ENCODE results near the gene CCL13. TPM values are rescaled to one million over a fixed set of nuclear protein-coding genes. Genes with fewer than 3 reads are reported as not detected.

CCL13 gene
- polyA plus RNA-seq (2013, experiment 1 of 2), result not detected
- not detected for polyA plus RNA-seq (2013, experiment 2 of 2)

DNA sequence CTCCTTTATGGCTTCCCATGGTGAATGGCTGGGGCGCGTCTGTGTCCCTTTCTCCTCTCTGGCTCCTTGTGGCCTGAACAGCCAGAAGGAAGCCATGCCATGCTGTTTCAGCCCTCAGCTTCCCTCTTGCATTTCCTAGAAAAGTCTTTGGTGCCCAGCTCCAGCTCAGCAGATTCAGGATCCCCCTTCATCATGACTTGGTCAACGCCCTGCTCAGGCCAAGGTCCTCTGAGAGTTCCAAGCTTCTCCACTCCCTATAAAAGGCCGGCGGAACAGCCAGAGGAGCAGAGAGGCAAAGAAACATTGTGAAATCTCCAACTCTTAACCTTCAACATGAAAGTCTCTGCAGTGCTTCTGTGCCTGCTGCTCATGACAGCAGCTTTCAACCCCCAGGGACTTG lies at the start of gene CCL13:
TSS of gene CCL13 (plus strand) at position 287 of the 400 bp plus-strand sequence. CDS start at position 334, 47 bp downstream.
- Histone ChIP-seq H3K9me3 (replicated peaks in 1 of 2; ENCODE audit: control insufficient read depth in 2 of 2, insufficient read depth in 1 of 2, low read depth in 1 of 2, low read length in 2 of 2) (no peaks in the 10 kb centered on the region), H3K4ac (ENCODE audit: low read length) (no peak within 1 kb of the TSS), H3K27me3 (ENCODE audit: control insufficient read depth in 3 of 3, insufficient read depth in 3 of 3, low read depth in 1 of 3, low read length in 3 of 3) (no peaks in the 10 kb centered on the region), H2BK12ac (ENCODE audit: low read length) (no peak within 1 kb of the TSS), H3K23ac (ENCODE audit: low read depth, low read length, poor library complexity) (no peak within 1 kb of the TSS), H3K4me1 (ENCODE audit: control insufficient read depth in 2 of 2, insufficient read depth in 1 of 2, low read depth in 1 of 2, low read length in 2 of 2) (no peaks in the 10 kb centered on the region), H3K18ac (ENCODE audit: low read length) (no peak within 1 kb of the TSS), H2AFZ (ENCODE audit: low read length) (no peak within 1 kb of the TSS), H4K91ac (ENCODE audit: low read depth, low read length, poor library complexity) (no peak within 1 kb of the TSS), H2AK5ac (ENCODE audit: low read depth, low read length) (no peak within 1 kb of the TSS), H3K27ac (replicated peaks; ENCODE audit: low read length) (no peak within 1 kb of the TSS), H3K9ac (ENCODE audit: low read depth, low read length, poor library complexity) (no peak within 1 kb of the TSS), H2BK15ac (ENCODE audit: low read length) (no peak within 1 kb of the TSS), H3K79me1 (ENCODE audit: low read depth, low read length) (no peaks in the 10 kb centered on the region), H4K8ac (ENCODE audit: low read depth, low read length) (no peak within 1 kb of the TSS), H3K4me2 (ENCODE audit: insufficient read depth, low read length, poor library complexity, severe bottlenecking) (no peak within 1 kb of the TSS), H3K14ac (ENCODE audit: low read length) (no peak within 1 kb of the TSS), H2BK120ac (ENCODE audit: low read depth, low read length) (no peak within 1 kb of the TSS), H3K36me3 (replicated peaks in 1 of 2; ENCODE audit: control insufficient read depth in 2 of 2, insufficient read depth in 2 of 2, low read length in 2 of 2) (no peaks in the 10 kb centered on the region), H3K4me3 (ENCODE audit: low read length in 2 of 2) (no peak within 1 kb of the TSS), H2BK5ac (ENCODE audit: low read length) (no peak within 1 kb of the TSS)
- no CpG with 5 or more reads among the region's 5 CpGs for WGBS, 2 donors (ENCODE audit: extremely low coverage in 2 of 2, insufficient read length in 2 of 2, insufficient replicate concordance in 1 of 2)
- no peak for DNase-seq (ENCODE audit: low spot score)

DNA sequence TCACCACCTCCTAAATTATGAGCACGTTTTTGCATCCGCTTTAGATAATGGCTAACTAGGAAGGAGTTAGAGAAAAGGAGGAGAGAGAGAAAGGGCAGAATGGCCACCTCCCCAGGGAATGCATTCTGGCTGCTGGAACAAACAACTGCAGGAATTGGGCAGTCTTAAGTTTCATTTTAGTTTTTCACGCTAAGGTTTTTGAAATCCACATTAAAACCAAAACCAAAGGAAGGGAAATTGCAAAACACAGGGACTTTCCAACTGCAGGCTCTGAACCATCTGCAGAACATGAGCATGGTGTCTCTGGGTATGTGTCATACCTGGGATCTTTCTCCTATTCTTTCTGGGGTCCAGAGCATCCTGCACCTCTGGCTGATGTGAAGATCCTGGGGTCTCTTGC lies 49.2 kb upstream of the CCL13 start:
- H3K4me3 ChIP-seq (ENCODE audit: low read length in 2 of 2), result no peak overlapping the region

DNA sequence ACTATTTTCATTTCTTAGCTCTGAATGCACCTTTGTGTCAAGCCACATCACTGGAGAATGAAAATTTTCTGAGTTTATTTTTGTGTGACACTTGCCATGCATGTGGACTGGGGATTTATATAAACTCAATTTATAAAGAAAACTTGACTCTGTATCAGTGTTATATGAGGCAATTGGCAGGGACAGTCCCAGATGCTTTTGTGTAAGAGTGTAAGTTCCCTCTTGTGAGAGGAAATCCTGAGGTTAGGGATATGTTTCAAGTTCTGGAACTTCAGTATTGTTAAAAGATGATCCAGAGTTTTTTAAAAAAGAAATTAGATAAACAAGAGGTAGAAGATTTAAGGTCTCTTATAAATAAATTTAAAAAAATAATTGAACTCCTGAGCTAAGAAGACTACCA lies 47.9 kb upstream of the CCL13 start:
- Histone ChIP-seq H3K27ac (replicated peaks; ENCODE audit: low read length) (no peak overlapping the region), H3K4me3 (ENCODE audit: low read length in 2 of 2) (no peak overlapping the region), H4K8ac (ENCODE audit: low read depth, low read length) (no peak overlapping the region), H3K23ac (ENCODE audit: low read depth, low read length, poor library complexity) (no peak overlapping the region), H3K27me3 (ENCODE audit: control insufficient read depth in 3 of 3, insufficient read depth in 3 of 3, low read depth in 1 of 3, low read length in 3 of 3) (no peaks in the 10 kb centered on the region), H2BK15ac (ENCODE audit: low read length) (no peak overlapping the region), H2BK5ac (ENCODE audit: low read length) (no peak overlapping the region), H3K14ac (ENCODE audit: low read length) (no peak overlapping the region), H3K4ac (ENCODE audit: low read length) (no peak overlapping the region), H3K79me1 (ENCODE audit: low read depth, low read length) (no peaks in the 10 kb centered on the region), H3K9ac (ENCODE audit: low read depth, low read length, poor library complexity) (no peak overlapping the region), H3K4me1 (ENCODE audit: control insufficient read depth in 2 of 2, insufficient read depth in 1 of 2, low read depth in 1 of 2, low read length in 2 of 2) (no peaks in the 10 kb centered on the region), H2AK5ac (ENCODE audit: low read depth, low read length) (no peak overlapping the region), H3K9me3 (replicated peaks in 1 of 2; ENCODE audit: control insufficient read depth in 2 of 2, insufficient read depth in 1 of 2, low read depth in 1 of 2, low read length in 2 of 2) (no peaks in the 10 kb centered on the region), H3K4me2 (ENCODE audit: insufficient read depth, low read length, poor library complexity, severe bottlenecking) (no peak overlapping the region), H2BK120ac (ENCODE audit: low read depth, low read length) (no peak overlapping the region), H2BK12ac (ENCODE audit: low read length) (no peak overlapping the region), H3K18ac (ENCODE audit: low read length) (no peak overlapping the region), H2AFZ (ENCODE audit: low read length) (no peak overlapping the region), H3K36me3 (replicated peaks in 1 of 2; ENCODE audit: control insufficient read depth in 2 of 2, insufficient read depth in 2 of 2, low read length in 2 of 2) (no peaks in the 10 kb centered on the region), H4K91ac (ENCODE audit: low read depth, low read length, poor library complexity) (no peak overlapping the region)
- no peak for DNase-seq (ENCODE audit: low spot score)

More for the DNA sequence above, 49.2 kb upstream of the CCL13 start:
- Histone ChIP-seq H3K4me1 (ENCODE audit: control insufficient read depth in 2 of 2, insufficient read depth in 1 of 2, low read depth in 1 of 2, low read length in 2 of 2) (no peaks in the 10 kb centered on the region), H2AFZ (ENCODE audit: low read length) (no peak overlapping the region), H3K4ac (ENCODE audit: low read length) (no peak overlapping the region), H4K8ac (ENCODE audit: low read depth, low read length) (no peak overlapping the region), H2BK12ac (ENCODE audit: low read length) (no peak overlapping the region), H3K27me3 (ENCODE audit: control insufficient read depth in 3 of 3, insufficient read depth in 3 of 3, low read depth in 1 of 3, low read length in 3 of 3) (no peaks in the 10 kb centered on the region), H3K27ac (replicated peaks; ENCODE audit: low read length) (no peak overlapping the region), H3K23ac (ENCODE audit: low read depth, low read length, poor library complexity) (no peak overlapping the region), H2BK15ac (ENCODE audit: low read length) (no peak overlapping the region), H3K9ac (ENCODE audit: low read depth, low read length, poor library complexity) (no peak overlapping the region), H3K79me1 (ENCODE audit: low read depth, low read length) (no peaks in the 10 kb centered on the region), H3K4me2 (ENCODE audit: insufficient read depth, low read length, poor library complexity, severe bottlenecking) (no peak overlapping the region), H3K14ac (ENCODE audit: low read length) (no peak overlapping the region), H2AK5ac (ENCODE audit: low read depth, low read length) (no peak overlapping the region), H3K18ac (ENCODE audit: low read length) (no peak overlapping the region), H2BK5ac (ENCODE audit: low read length) (no peak overlapping the region), H2BK120ac (ENCODE audit: low read depth, low read length) (no peak overlapping the region), H3K36me3 (replicated peaks in 1 of 2; ENCODE audit: control insufficient read depth in 2 of 2, insufficient read depth in 2 of 2, low read length in 2 of 2) (no peaks in the 10 kb centered on the region), H3K9me3 (replicated peaks in 1 of 2; ENCODE audit: control insufficient read depth in 2 of 2, insufficient read depth in 1 of 2, low read depth in 1 of 2, low read length in 2 of 2) (no peaks in the 10 kb centered on the region), H4K91ac (ENCODE audit: low read depth, low read length, poor library complexity) (no peak overlapping the region)
- WGBS, 2 donors (ENCODE audit: extremely low coverage in 2 of 2, insufficient read length in 2 of 2, insufficient replicate concordance in 1 of 2), result no CpG with 5 or more reads among the region's 3 CpGs
- no peak for DNase-seq (ENCODE audit: low spot score)

DNA sequence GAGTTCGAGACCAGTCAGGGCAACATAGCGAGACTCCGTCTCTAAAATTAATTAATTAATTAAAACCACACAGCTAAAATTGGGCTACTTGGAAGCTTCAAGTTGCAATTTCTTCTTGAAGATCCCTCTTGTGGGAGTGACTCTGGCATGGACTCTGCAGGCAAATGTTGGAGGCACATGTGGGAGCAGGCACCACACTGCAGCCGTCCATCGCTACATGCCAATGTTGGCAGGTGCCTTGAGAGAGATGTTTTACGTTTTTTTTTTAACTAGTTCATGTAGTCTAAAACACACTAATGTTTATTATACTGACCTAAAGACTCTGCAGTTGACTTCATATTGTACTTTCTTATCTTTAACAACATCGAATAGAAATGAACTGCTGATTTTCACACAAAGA lies 45.0 kb upstream of the CCL13 start:
- Histone ChIP-seq H2BK5ac (ENCODE audit: low read length) (no peak overlapping the region), H2BK120ac (ENCODE audit: low read depth, low read length) (no peak overlapping the region), H3K27me3 (ENCODE audit: control insufficient read depth in 3 of 3, insufficient read depth in 3 of 3, low read depth in 1 of 3, low read length in 3 of 3) (no peaks in the 10 kb centered on the region), H4K91ac (ENCODE audit: low read depth, low read length, poor library complexity) (no peak overlapping the region), H3K36me3 (replicated peaks in 1 of 2; ENCODE audit: control insufficient read depth in 2 of 2, insufficient read depth in 2 of 2, low read length in 2 of 2) (no peaks in the 10 kb centered on the region), H3K4me1 (ENCODE audit: control insufficient read depth in 2 of 2, insufficient read depth in 1 of 2, low read depth in 1 of 2, low read length in 2 of 2) (no peaks in the 10 kb centered on the region), H3K23ac (ENCODE audit: low read depth, low read length, poor library complexity) (no peak overlapping the region), H3K4ac (ENCODE audit: low read length) (no peak overlapping the region), H3K14ac (ENCODE audit: low read length) (no peak overlapping the region), H3K4me3 (ENCODE audit: low read length in 2 of 2) (no peak overlapping the region), H3K9me3 (replicated peaks in 1 of 2; ENCODE audit: control insufficient read depth in 2 of 2, insufficient read depth in 1 of 2, low read depth in 1 of 2, low read length in 2 of 2) (no peaks in the 10 kb centered on the region), H2BK15ac (ENCODE audit: low read length) (no peak overlapping the region), H2BK12ac (ENCODE audit: low read length) (no peak overlapping the region), H2AFZ (ENCODE audit: low read length) (no peak overlapping the region), H3K9ac (ENCODE audit: low read depth, low read length, poor library complexity) (no peak overlapping the region), H3K18ac (ENCODE audit: low read length) (no peak overlapping the region), H4K8ac (ENCODE audit: low read depth, low read length) (no peak overlapping the region), H2AK5ac (ENCODE audit: low read depth, low read length) (no peak overlapping the region), H3K27ac (replicated peaks; ENCODE audit: low read length) (no peak overlapping the region), H3K4me2 (ENCODE audit: insufficient read depth, low read length, poor library complexity, severe bottlenecking) (no peak overlapping the region), H3K79me1 (ENCODE audit: low read depth, low read length) (no peaks in the 10 kb centered on the region)
- WGBS, 2 donors (ENCODE audit: extremely low coverage in 2 of 2, insufficient read length in 2 of 2, insufficient replicate concordance in 1 of 2), result no CpG with 5 or more reads among the region's 7 CpGs
- DNase-seq (ENCODE audit: low spot score), result no peak

All from neuronal stem cell (in vitro differentiated cells).